Lower leg skin (tissue), 3 donors: ENCODE measurements around the gene RNF151.

Source experiments
- CTCF ChIP-seq, 3 donors: fragments of 450-650 bp; IDR thresholded peaks; one replicate each; pipeline ENCODE4 v1.5.1; 2016; ENCODE audit warnings: antibody characterized with exemption in 3 of 3, mild to moderate bottlenecking in 3 of 3, moderate library complexity in 2 of 3
- POLR2A ChIP-seq, 2 donors: fragments of 450-650 bp; IDR thresholded peaks; one replicate each; pipeline ENCODE4 v1.6.1; 2016 to 2017; ENCODE audit warnings: antibody characterized with exemption in 2 of 2, mild to moderate bottlenecking in 1 of 2, moderate library complexity in 1 of 2

GRCh38 chr16:1979271-1980029, 12.8 kb downstream of the RNF151 start:
- TF ChIP-seq CTCF (IDR thresholded peaks at IDR 0.05) (no peak), POLR2A (IDR thresholded peaks at IDR 0.05) (no peak)
